Measurements from ENCODE around the gene LRG1.

Gene LRG1

DNA sequence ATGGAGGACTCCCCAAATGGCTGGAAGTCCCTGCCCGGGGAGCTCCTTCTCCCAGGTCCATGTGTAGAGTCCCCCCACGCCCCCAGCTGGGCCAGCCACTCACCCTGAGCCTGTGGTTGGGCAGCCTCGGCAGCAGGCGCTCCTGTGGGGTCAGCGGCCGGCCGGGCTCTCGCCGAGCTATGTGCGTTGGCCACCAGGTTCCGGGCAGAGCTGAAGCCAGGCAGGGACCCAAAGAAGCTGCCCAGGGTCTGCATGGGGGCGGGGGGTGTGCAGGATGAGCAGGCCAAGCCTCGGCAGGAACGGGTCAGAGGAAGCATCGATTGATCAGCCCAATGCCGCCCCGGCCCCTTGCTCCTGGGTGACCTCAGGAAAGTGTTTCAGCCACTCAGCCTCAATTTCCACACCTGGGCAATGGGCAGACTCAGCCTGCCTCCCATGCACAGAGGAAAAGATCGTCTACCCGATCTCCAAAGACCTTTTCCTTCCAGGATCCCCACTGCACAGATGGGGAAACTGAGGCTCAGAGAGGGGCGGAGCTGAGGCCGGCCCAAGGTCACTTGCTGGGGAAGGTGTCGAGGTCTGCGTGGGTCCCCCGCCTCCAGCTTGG lies 22.3 kb downstream of the LRG1 start:
- H3K79me2 ChIP-seq (ENCODE audit: insufficient read depth, low read depth) = no peaks in the 10 kb centered on the region
- H3K4me3 ChIP-seq (IDR thresholded peaks at IDR 0.05; ENCODE audit: insufficient read depth, low read depth, low read length) = no peak overlapping the region
- peaks cover 79% of the 10 kb centered on the region for H3K27me3 ChIP-seq (ENCODE audit: insufficient read depth, low read depth)
- no peaks in the 10 kb centered on the region for H4K20me1 ChIP-seq (ENCODE audit: insufficient read depth)
- no peak overlapping the region for H2AFZ ChIP-seq (ENCODE audit: low read depth)
- no peaks in the 10 kb centered on the region for H3K36me3 ChIP-seq (ENCODE audit: insufficient read depth)
- TF ChIP-seq, protein P1, sequence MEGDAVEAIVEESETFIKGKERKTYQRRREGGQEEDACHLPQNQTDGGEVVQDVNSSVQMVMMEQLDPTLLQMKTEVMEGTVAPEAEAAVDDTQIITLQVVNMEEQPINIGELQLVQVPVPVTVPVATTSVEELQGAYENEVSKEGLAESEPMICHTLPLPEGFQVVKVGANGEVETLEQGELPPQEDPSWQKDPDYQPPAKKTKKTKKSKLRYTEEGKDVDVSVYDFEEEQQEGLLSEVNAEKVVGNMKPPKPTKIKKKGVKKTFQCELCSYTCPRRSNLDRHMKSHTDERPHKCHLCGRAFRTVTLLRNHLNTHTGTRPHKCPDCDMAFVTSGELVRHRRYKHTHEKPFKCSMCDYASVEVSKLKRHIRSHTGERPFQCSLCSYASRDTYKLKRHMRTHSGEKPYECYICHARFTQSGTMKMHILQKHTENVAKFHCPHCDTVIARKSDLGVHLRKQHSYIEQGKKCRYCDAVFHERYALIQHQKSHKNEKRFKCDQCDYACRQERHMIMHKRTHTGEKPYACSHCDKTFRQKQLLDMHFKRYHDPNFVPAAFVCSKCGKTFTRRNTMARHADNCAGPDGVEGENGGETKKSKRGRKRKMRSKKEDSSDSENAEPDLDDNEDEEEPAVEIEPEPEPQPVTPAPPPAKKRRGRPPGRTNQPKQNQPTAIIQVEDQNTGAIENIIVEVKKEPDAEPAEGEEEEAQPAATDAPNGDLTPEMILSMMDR (conservative IDR thresholded peaks at IDR 0.05; ENCODE audit: low read depth, low read length) = no peak
- no peak overlapping the region for H3K4me2 ChIP-seq
- H3K9ac ChIP-seq = no peak overlapping the region
- H3K27ac ChIP-seq = no peak overlapping the region
- no peaks in the 10 kb centered on the region for H3K4me1 ChIP-seq (ENCODE audit: low read depth, poor library complexity, severe bottlenecking)

DNA sequence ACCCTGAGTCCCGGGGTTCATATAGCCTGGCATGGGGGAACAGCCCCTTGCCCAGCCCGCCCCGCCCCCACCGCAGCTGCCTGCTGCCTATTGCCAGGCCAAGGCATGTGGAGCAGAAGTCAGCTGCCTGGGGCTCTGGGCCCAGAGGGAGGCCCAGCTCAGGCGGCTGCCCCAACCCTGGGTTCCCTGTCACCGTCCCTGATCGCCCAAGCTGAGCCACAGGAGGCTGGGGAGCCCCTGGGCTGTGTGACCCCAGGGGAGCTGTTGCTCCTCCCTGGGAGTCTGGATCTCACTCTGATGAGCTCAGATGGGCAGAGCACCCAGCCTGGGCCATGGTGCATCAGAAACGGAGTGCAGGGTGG lies 22.9 kb downstream of the LRG1 start:
- Histone ChIP-seq H3K4me3 (IDR thresholded peaks at IDR 0.05; ENCODE audit: insufficient read depth, low read depth, low read length) (no peak overlapping the region), H3K79me2 (ENCODE audit: insufficient read depth, low read depth) (no peaks in the 10 kb centered on the region), H2AFZ (ENCODE audit: low read depth) (no peak overlapping the region), H3K27me3 (ENCODE audit: insufficient read depth, low read depth) (peaks cover 74% of the 10 kb centered on the region), H3K27ac (no peak overlapping the region), H3K36me3 (ENCODE audit: insufficient read depth) (no peaks in the 10 kb centered on the region), H3K4me1 (ENCODE audit: low read depth, poor library complexity, severe bottlenecking) (no peaks in the 10 kb centered on the region), H4K20me1 (ENCODE audit: insufficient read depth) (no peaks in the 10 kb centered on the region), H3K4me2 (no peak overlapping the region), H3K9ac (no peak overlapping the region)
- TF ChIP-seq, protein P1 (conservative IDR thresholded peaks at IDR 0.05; ENCODE audit: low read depth, low read length) = no peak

DNA sequence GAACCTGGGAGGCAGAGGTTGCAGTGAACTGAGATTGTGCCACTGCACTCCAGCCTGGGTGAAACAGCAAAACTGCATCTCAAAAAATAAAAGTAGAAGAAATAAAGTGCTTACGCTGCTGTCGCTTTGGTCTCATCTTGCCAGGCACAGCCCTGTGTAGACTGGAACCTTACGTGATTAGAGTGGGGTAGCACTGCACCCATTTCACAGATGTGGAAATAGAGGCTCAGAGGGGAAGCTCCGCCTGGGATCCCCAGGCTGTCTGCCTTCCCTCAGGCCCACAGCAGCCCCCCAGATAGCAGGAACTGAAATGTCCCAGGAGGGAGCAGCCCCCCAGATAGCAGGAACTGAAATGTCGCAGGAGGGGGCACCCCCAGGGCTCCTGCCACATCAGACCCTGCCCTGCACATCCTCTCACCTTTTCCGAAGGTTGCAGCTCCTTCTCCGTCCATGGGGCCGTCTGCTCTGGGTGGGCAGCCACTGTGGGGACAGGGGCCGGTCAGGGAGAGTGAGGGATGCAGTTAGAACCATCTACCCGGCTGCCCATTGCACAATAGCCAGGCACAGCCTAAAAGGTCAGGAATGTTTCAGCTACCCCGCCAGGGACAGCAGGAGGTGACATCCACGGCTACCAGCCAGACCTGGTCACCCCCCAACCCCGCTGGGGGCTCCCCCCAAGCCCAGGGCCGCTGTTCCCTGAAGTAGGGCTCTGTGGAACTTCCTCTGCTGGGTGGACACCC lies 23.5 kb downstream of the LRG1 start:
- H3K4me2 ChIP-seq = no peak overlapping the region
- TF ChIP-seq, protein P1 (conservative IDR thresholded peaks at IDR 0.05; ENCODE audit: low read depth, low read length) = no peak
- H3K36me3 ChIP-seq (ENCODE audit: insufficient read depth) = no peaks in the 10 kb centered on the region
- H3K27me3 ChIP-seq (ENCODE audit: insufficient read depth, low read depth) = peaks cover 69% of the 10 kb centered on the region
- H4K20me1 ChIP-seq (ENCODE audit: insufficient read depth) = no peaks in the 10 kb centered on the region
- H3K79me2 ChIP-seq (ENCODE audit: insufficient read depth, low read depth) = no peaks in the 10 kb centered on the region
- H3K4me1 ChIP-seq (ENCODE audit: low read depth, poor library complexity, severe bottlenecking) = no peaks in the 10 kb centered on the region
- no peak overlapping the region for H3K27ac ChIP-seq
- H3K4me3 ChIP-seq (IDR thresholded peaks at IDR 0.05; ENCODE audit: insufficient read depth, low read depth, low read length) = no peak overlapping the region
- no peak overlapping the region for H3K9ac ChIP-seq
- H2AFZ ChIP-seq (ENCODE audit: low read depth) = no peak overlapping the region

DNA sequence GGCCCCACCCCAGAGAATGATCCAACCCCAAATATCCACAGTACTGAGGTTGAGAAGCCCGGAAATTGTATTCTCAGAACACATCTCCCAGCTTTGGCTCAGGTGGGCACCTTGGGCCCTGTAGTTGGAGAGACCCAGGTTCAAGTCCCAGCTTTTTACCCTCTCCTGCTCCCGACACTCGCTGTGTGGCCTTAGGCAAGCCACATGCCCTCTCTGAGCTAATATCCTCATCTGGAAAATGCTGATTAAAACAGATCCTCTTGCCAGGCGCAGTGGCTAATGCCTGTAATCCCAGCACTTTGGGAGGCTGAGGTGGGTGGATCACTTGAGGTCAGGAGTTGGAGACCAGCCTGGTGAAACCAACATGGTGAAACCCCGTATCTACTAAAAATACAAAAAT lies 24.1 kb downstream of the LRG1 start:
- Histone ChIP-seq H3K9ac (no peak overlapping the region), H4K20me1 (ENCODE audit: insufficient read depth) (no peaks in the 10 kb centered on the region), H3K79me2 (ENCODE audit: insufficient read depth, low read depth) (no peaks in the 10 kb centered on the region), H3K4me1 (ENCODE audit: low read depth, poor library complexity, severe bottlenecking) (no peaks in the 10 kb centered on the region), H2AFZ (ENCODE audit: low read depth) (no peak overlapping the region), H3K27ac (no peak overlapping the region), H3K4me3 (IDR thresholded peaks at IDR 0.05; ENCODE audit: insufficient read depth, low read depth, low read length) (no peak overlapping the region), H3K36me3 (ENCODE audit: insufficient read depth) (no peaks in the 10 kb centered on the region), H3K27me3 (ENCODE audit: insufficient read depth, low read depth) (peaks cover 63% of the 10 kb centered on the region), H3K4me2 (no peak overlapping the region)
- TF ChIP-seq, protein P1 (conservative IDR thresholded peaks at IDR 0.05; ENCODE audit: low read depth, low read length) = no peak

Data from KMS-11 (cell line).